ENCODE data around the gene RAP1GAP.
A peak's percentile ranks its signal among the peaks of the same experiment; 100 is the strongest.

Gene RAP1GAP

GRCh38 chr1:21624571-21625389 is 44.4 kb downstream of the RAP1GAP start:
- DNase-seq, result no peak

- DNase-seq, result no peak
Measured at GRCh38 chr1:21623410-21623961, 45.7 kb downstream of the RAP1GAP start.

GRCh38 chr1:21622466-21623315 is 46.5 kb downstream of the RAP1GAP start:
- DNase-seq, result peak; percentile 64

- DNase-seq, result no peak
Measured at GRCh38 chr1:21621761-21622436, 47.3 kb downstream of the RAP1GAP start.

GRCh38 chr1:21621051-21621450 is 48.1 kb downstream of the RAP1GAP start:
- DNase-seq, result no peak

GRCh38 chr1:21620496-21620895 is 48.7 kb downstream of the RAP1GAP start:
- no peak for DNase-seq

GRCh38 chr1:21620011-21620410 is 49.1 kb downstream of the RAP1GAP start:
- DNase-seq, result no peak

- no peak for DNase-seq
Measured at GRCh38 chr1:21619375-21619947, 49.7 kb downstream of the RAP1GAP start.

GRCh38 chr1:21618561-21619374 is 50.4 kb downstream of the RAP1GAP start:
- peak; percentile 79 for DNase-seq

- no peak for DNase-seq
Measured at GRCh38 chr1:21618059-21618458, 51.1 kb downstream of the RAP1GAP start.

- DNase-seq, result no peak
Measured at GRCh38 chr1:21617126-21617738, 51.9 kb downstream of the RAP1GAP start.

- no peak for DNase-seq
Measured at GRCh38 chr1:21616372-21616771, 52.8 kb downstream of the RAP1GAP start.

GRCh38 chr1:21614419-21615115 is 54.6 kb downstream of the RAP1GAP start:
- DNase-seq, result no peak

GRCh38 chr1:21613072-21613867 is 55.9 kb downstream of the RAP1GAP start:
- peak; percentile 57 for DNase-seq

GRCh38 chr1:21612057-21612456 is 57.1 kb downstream of the RAP1GAP start:
- DNase-seq, result no peak

- no peak for DNase-seq
Measured at GRCh38 chr1:21610989-21611785, 58.0 kb downstream of the RAP1GAP start.

GRCh38 chr1:21610027-21610426 is 59.1 kb downstream of the RAP1GAP start:
- no peak for DNase-seq

GRCh38 chr1:21608798-21609197 is 60.4 kb downstream of the RAP1GAP start:
- no peak for DNase-seq

Measured in hematopoietic multipotent progenitor cell treated with erythropoietin and hydrocortisone succinate and interleukin-3 and kit ligand, for 6 days (in vitro differentiated cells).